HG03060 (cell line): ENCODE measurements around the gene TDO2.
"Not testable (repeated sequence)": the region's sequence is repeated elsewhere in the genome, so short reads cannot be mapped to it uniquely, and the experiment has no call there.

Experiments used
- ATAC-seq: cut with Tn5 transposase; IDR thresholded peaks from one replicate; pipeline ENCODE4 v1.9.1; 2021; ENCODE audit warnings: low read depth, moderate number of reproducible peaks; ENCODE audit not compliant: unreplicated experiment

TDO2 gene

GRCh38 chr4:155903453-155903852 lies at the start of gene TDO2:
Gene TDO2, plus strand, starts transcription at chr4:155903696. Its CDS starts 63 bp downstream, at chr4:155903759.
- ATAC-seq: no peak

- no peak for ATAC-seq
These were observed 48.8 kb upstream of the TDO2 start for GRCh38 chr4:155854582-155855226.

GRCh38 chr4:155855897-155856296 lies 47.6 kb upstream of the TDO2 start:
- no peak for ATAC-seq

GRCh38 chr4:155866177-155866576 lies 37.3 kb upstream of the TDO2 start, which contains the start of gene ASIC5:
Gene ASIC5, minus strand, starts transcription at chr4:155866277. Its CDS starts 51 bp downstream, at chr4:155866226.
- no peak for ATAC-seq

GRCh38 chr4:155875878-155876277 lies 27.6 kb upstream of the TDO2 start:
- no peak for ATAC-seq

GRCh38 chr4:155877971-155878370 lies 25.5 kb upstream of the TDO2 start:
- ATAC-seq: no peak

GRCh38 chr4:155878611-155879010 lies 24.9 kb upstream of the TDO2 start:
- no peak for ATAC-seq

- ATAC-seq: no peak
These were observed 23.7 kb upstream of the TDO2 start for GRCh38 chr4:155879767-155880166.

- ATAC-seq: no peak
These were observed 21.9 kb upstream of the TDO2 start for GRCh38 chr4:155881555-155881954.

GRCh38 chr4:155883895-155884294 lies 19.6 kb upstream of the TDO2 start:
- ATAC-seq: no peak

- no peak for ATAC-seq
These were observed 17.8 kb upstream of the TDO2 start for GRCh38 chr4:155885666-155886065.

- ATAC-seq: no peak
These were observed 16.5 kb upstream of the TDO2 start for GRCh38 chr4:155887045-155887444.

- ATAC-seq: no peak
These were observed 15.5 kb upstream of the TDO2 start for GRCh38 chr4:155887847-155888570.

- peak; percentile 88 for ATAC-seq
These were observed 14.3 kb upstream of the TDO2 start for GRCh38 chr4:155889031-155889793.

GRCh38 chr4:155889946-155890345 lies 13.6 kb upstream of the TDO2 start:
- ATAC-seq: no peak

- no peak for ATAC-seq
These were observed 12.4 kb upstream of the TDO2 start for GRCh38 chr4:155891058-155891457.

GRCh38 chr4:155898371-155898770 lies 5.1 kb upstream of the TDO2 start:
- ATAC-seq: not testable (repeated sequence)

- no peak for ATAC-seq
These were observed 3.6 kb upstream of the TDO2 start for GRCh38 chr4:155899891-155900290.

GRCh38 chr4:155900381-155900780 lies 3.1 kb upstream of the TDO2 start:
- ATAC-seq: no peak

GRCh38 chr4:155901013-155901412 lies 2.5 kb upstream of the TDO2 start:
- ATAC-seq: no peak

- no peak for ATAC-seq
These were observed 835 bp downstream of the TDO2 start for GRCh38 chr4:155904331-155904730.
